Neural cell (in vitro differentiated cells): ENCODE measurements around the gene PLOD2. TPM values are rescaled to one million over a fixed set of nuclear protein-coding genes. Genes with fewer than 3 reads are reported as not detected.

Experiments
- H2AFZ ChIP-seq: fragments of 200-600, 300-800 bp; sonication (generic), shearing (Covaris generic); 2 replicates; pipeline ENCODE4 v1.6.0; 2014; ENCODE audit warnings: low read depth, mild to moderate bottlenecking, antibody characterized with exemption, low read length, moderate library complexity
- H3F3A ChIP-seq: fragments of 200-600 bp; shearing (Covaris generic); 2 replicates; pipeline ENCODE4 v1.6.1; 2016; ENCODE audit warnings: mild to moderate bottlenecking, moderate library complexity, mixed read lengths, antibody characterized with exemption, low read length; ENCODE audit not compliant: insufficient read depth, poor library complexity, severe bottlenecking
- H3K27ac ChIP-seq: fragments of 200-600, 300-800 bp; sonication (generic), shearing (Covaris generic); 2 replicates; pipeline ENCODE4 v1.5.1; 2014; ENCODE audit warnings: mild to moderate bottlenecking, low read length, moderate library complexity
- H3K27me3 ChIP-seq: fragments of 300-800, 200-600 bp; sonication (generic), shearing (Covaris generic); 2 replicates; pipeline ENCODE4 v1.6.0; 2014; ENCODE audit warnings: mild to moderate bottlenecking, low read depth, low read length, moderate library complexity; ENCODE audit not compliant: insufficient read depth
- H3K36me3 ChIP-seq: fragments of 300-800, 200-600 bp; sonication (generic), shearing (Covaris generic); 2 replicates; pipeline ENCODE4 v1.5.1; 2014; ENCODE audit warnings: mild to moderate bottlenecking, antibody characterized with exemption, low read length, moderate library complexity; ENCODE audit not compliant: insufficient read depth
- H3K4me2 ChIP-seq: fragments of 300-800, 200-600 bp; sonication (generic), shearing (Covaris generic); 2 replicates; pipeline ENCODE4 v1.6.0; 2014; ENCODE audit warnings: mild to moderate bottlenecking, low read length
- H3K4me3 ChIP-seq: fragments of 300-800, 200-600 bp; sonication (generic), shearing (Covaris generic); 2 replicates; pipeline ENCODE4 v1.5.1; 2014; ENCODE audit warnings: mild to moderate bottlenecking, low read length, moderate library complexity
- H3K79me2 ChIP-seq: fragments of 200-600 bp; shearing (Covaris generic); replicated peaks from 2 replicates; pipeline ENCODE4 v1.6.0; 2014; ENCODE audit warnings: mild to moderate bottlenecking, low read length, moderate library complexity; ENCODE audit not compliant: insufficient read depth
- H3K9ac ChIP-seq: fragments of 300-800, 200-600 bp; sonication (generic), shearing (Covaris generic); 2 replicates; pipeline ENCODE4 v1.6.1; 2016; ENCODE audit warnings: mild to moderate bottlenecking, low read length, mixed read lengths
- H3K9me2 ChIP-seq: fragments of 200-600 bp; shearing (Covaris generic); 2 replicates; pipeline ENCODE4 v1.6.1; 2016; ENCODE audit warnings: mild to moderate bottlenecking, low read length, mixed read lengths; ENCODE audit not compliant: insufficient read depth
- H3K9me3 ChIP-seq: fragments of 200-600, 300-800 bp; sonication (generic), shearing (Covaris generic); 2 replicates; pipeline ENCODE4 v1.6.1; 2016; ENCODE audit warnings: mild to moderate bottlenecking, mixed run types, low read length, moderate library complexity, mixed read lengths
- H4K20me1 ChIP-seq: fragments of 200-600 bp; shearing (Covaris generic); 2 replicates; pipeline ENCODE4 v1.6.1; 2016; ENCODE audit warnings: mild to moderate bottlenecking, mixed run types; ENCODE audit not compliant: insufficient read depth
- CTCF ChIP-seq: fragments of 450-650 bp; IDR thresholded peaks from 2 replicates; pipeline ENCODE4 v1.5.1; 2014; ENCODE audit warnings: antibody characterized with exemption, mild to moderate bottlenecking, moderate library complexity; ENCODE audit not compliant: poor library complexity, severe bottlenecking
- EP300 ChIP-seq: fragments of 450-650 bp; conservative IDR thresholded peaks from 2 replicates; pipeline ENCODE4 v1.6.1; 2014; ENCODE audit warnings: antibody characterized with exemption, mild to moderate bottlenecking, moderate library complexity; ENCODE audit not compliant: poor library complexity, severe bottlenecking
- EZH2 ChIP-seq: fragments of 200-600, 300-800 bp; shearing (Covaris generic), sonication (generic); IDR thresholded peaks from 2 replicates; pipeline ENCODE4 v1.6.1; 2014; ENCODE audit warnings: antibody characterized with exemption, low read length, borderline replicate concordance, mild to moderate bottlenecking; ENCODE audit not compliant: insufficient read depth, poor library complexity, severe bottlenecking
- MXI1 ChIP-seq: fragments of 450-650 bp; conservative IDR thresholded peaks from 2 replicates; pipeline ENCODE4 v1.6.1; 2014; ENCODE audit warnings: antibody characterized with exemption, mild to moderate bottlenecking; ENCODE audit not compliant: poor library complexity, severe bottlenecking
- POLR2AphosphoS5 ChIP-seq: IDR thresholded peaks from 2 replicates; pipeline ENCODE4 v1.6.1; 2012
- RAD21 ChIP-seq: fragments of 450-650 bp; conservative IDR thresholded peaks from 2 replicates; pipeline ENCODE4 v1.6.1; 2014; ENCODE audit warnings: antibody characterized with exemption, mild to moderate bottlenecking, moderate library complexity
- SMC3 ChIP-seq: fragments of 450-650 bp; conservative IDR thresholded peaks from 2 replicates; pipeline ENCODE4 v1.6.1; 2014; ENCODE audit warnings: antibody characterized with exemption, mild to moderate bottlenecking, moderate library complexity; ENCODE audit not compliant: poor library complexity
- TAF1 ChIP-seq: IDR thresholded peaks from 2 replicates; pipeline ENCODE4 v1.6.1; 2012; ENCODE audit warnings: low read depth
- polyA plus RNA-seq: library from polyadenylated mRNA; depleted of rRNA; stranded (reverse); fragments of >200 nt; gene quantifications from 2 replicates; pipeline ENCODE4 v1.2.3, GENCODE V29; 2014
- TF ChIP-seq, protein P1 (sequence below): IDR thresholded peaks from 2 replicates; pipeline ENCODE4 v1.6.1; 2012; ENCODE audit warnings: borderline replicate concordance

Gene PLOD2
- polyA plus RNA-seq, 1 donor from 2014 or later, result 5.6 TPM

DNA sequence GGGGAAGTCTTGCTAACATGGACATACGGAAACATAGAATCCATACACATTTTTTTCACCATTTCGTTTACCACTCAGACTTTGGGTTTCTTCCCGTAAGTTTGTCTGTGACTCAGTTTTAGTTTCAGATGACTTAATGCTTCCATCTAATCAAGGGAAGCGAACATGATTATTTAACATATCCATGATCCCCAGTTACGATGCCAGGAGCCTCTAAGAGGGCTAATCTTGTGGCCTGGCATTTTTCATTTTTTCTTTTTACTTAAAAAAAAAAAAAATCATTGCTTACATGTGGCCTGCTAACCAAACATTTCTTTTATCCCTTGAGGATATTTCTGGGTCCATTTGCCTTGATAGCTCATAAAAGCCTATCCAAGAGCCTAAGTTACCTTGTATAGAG is 20.2 kb upstream of the PLOD2 start:
- H3F3A ChIP-seq, result no peaks in the 10 kb centered on the region
- H3K27ac ChIP-seq, result no peak overlapping the region
- no peaks in the 10 kb centered on the region for H3K27me3 ChIP-seq
- H3K4me3 ChIP-seq, result no peak overlapping the region
- H3K9me3 ChIP-seq, result no peaks in the 10 kb centered on the region
- no peaks in the 10 kb centered on the region for H3K36me3 ChIP-seq
- H3K4me2 ChIP-seq, result no peak overlapping the region
- H3K9ac ChIP-seq, result no peak overlapping the region
- no peaks in the 10 kb centered on the region for H3K9me2 ChIP-seq
- no peak overlapping the region for H2AFZ ChIP-seq
- H3K79me2 ChIP-seq, result no peaks in the 10 kb centered on the region
- no peaks in the 10 kb centered on the region for H4K20me1 ChIP-seq
- TF ChIP-seq EZH2 (no peak), TAF1 (no peak), MXI1 (no peak), RAD21 (no peak), CTCF (no peak), SMC3 (no peak), EP300 (no peak), POLR2AphosphoS5 (no peak)
- TF ChIP-seq, protein P1, sequence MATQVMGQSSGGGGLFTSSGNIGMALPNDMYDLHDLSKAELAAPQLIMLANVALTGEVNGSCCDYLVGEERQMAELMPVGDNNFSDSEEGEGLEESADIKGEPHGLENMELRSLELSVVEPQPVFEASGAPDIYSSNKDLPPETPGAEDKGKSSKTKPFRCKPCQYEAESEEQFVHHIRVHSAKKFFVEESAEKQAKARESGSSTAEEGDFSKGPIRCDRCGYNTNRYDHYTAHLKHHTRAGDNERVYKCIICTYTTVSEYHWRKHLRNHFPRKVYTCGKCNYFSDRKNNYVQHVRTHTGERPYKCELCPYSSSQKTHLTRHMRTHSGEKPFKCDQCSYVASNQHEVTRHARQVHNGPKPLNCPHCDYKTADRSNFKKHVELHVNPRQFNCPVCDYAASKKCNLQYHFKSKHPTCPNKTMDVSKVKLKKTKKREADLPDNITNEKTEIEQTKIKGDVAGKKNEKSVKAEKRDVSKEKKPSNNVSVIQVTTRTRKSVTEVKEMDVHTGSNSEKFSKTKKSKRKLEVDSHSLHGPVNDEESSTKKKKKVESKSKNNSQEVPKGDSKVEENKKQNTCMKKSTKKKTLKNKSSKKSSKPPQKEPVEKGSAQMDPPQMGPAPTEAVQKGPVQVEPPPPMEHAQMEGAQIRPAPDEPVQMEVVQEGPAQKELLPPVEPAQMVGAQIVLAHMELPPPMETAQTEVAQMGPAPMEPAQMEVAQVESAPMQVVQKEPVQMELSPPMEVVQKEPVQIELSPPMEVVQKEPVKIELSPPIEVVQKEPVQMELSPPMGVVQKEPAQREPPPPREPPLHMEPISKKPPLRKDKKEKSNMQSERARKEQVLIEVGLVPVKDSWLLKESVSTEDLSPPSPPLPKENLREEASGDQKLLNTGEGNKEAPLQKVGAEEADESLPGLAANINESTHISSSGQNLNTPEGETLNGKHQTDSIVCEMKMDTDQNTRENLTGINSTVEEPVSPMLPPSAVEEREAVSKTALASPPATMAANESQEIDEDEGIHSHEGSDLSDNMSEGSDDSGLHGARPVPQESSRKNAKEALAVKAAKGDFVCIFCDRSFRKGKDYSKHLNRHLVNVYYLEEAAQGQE, result no peak

DNA sequence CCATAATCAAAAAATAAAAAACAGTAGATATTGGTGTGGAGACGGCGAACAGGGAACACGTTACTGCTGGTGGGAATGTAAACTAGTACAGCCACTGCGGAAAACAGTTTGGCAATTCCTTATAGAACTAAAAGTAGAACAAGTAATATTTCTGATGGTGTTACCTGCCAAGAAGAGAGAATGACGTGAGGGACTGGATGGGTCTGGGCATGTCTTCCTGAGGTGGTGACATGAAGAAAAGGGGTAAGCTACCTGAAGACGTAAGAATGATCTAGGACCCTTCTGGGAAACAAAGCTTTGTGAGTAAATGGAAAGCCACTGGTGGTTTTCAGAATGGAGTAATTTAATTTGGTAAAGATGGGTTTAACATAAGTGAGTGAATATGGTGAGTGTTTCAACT is 19.4 kb upstream of the PLOD2 start:
- Histone ChIP-seq H3K27me3 (no peaks in the 10 kb centered on the region), H3K27ac (no peak overlapping the region), H3K9me3 (no peaks in the 10 kb centered on the region), H2AFZ (no peak overlapping the region), H3K4me2 (no peak overlapping the region), H3K9ac (no peak overlapping the region), H3K9me2 (no peaks in the 10 kb centered on the region), H4K20me1 (no peaks in the 10 kb centered on the region), H3K36me3 (no peaks in the 10 kb centered on the region), H3K4me3 (no peak overlapping the region), H3F3A (no peaks in the 10 kb centered on the region), H3K79me2 (no peaks in the 10 kb centered on the region)
- TF ChIP-seq EP300 (no peak), POLR2AphosphoS5 (no peak), RAD21 (no peak), CTCF (no peak), MXI1 (no peak), EZH2 (no peak), SMC3 (no peak), TAF1 (no peak)
- TF ChIP-seq, protein P1, result no peak
